IMR-90 (cell line): ENCODE data around the gene AKR1C8. TPM values are rescaled to one million over a fixed set of nuclear protein-coding genes. Genes with fewer than 3 reads are reported as not detected.

Source experiments
- ATAC-seq: fragments of 200-7000 bp; cut with Tn5 transposase; 2 replicates; pipeline ENCODE4 v1.9.1; 2020; ENCODE audit warnings: low read depth, mild to moderate bottlenecking, moderate library complexity
- BruUV-seq: library from RNA; stranded (reverse); fragments of 400-500 nt; replicated peaks from 2 replicates; lab custom pipeline; 2021; lab: Mats Ljungman, UMichigan
- CTCF ChIA-PET: fragments of 300-600 bp; formaldehyde crosslinking; extraction: SDS; loops from one replicate; lab custom pipeline; 2021; ENCODE audit warnings: antibody characterized with exemption; lab: Yijun Ruan, JAX
- POLR2A ChIA-PET: fragments of 300-600 bp; sonication (Branson Sonifier 250); formaldehyde crosslinking; loops from one replicate; lab custom pipeline; 2022; ENCODE audit warnings: antibody characterized with exemption; ENCODE audit not compliant: unreplicated experiment; lab: Charles Lee
- DNase-seq: peaks from one replicate; pipeline ENCODE4 v3.0.0; 2013
- H2AFZ ChIP-seq: replicated peaks from 2 replicates; pipeline ENCODE3; 2013; ENCODE audit warnings: low read length, mild to moderate bottlenecking; ENCODE audit not compliant: poor library complexity
- H2AK5ac ChIP-seq: 2 replicates; pipeline ENCODE4 v1.6.1; 2013; ENCODE audit warnings: low read depth, low read length, inconsistent platforms
- H2AK9ac ChIP-seq: replicated peaks from 2 replicates; pipeline ENCODE3; 2013; ENCODE audit warnings: mild to moderate bottlenecking, low read depth, low read length, moderate library complexity; ENCODE audit not compliant: poor library complexity
- H2BK120ac ChIP-seq: 2 replicates; pipeline ENCODE4 v1.6.1; 2013; ENCODE audit warnings: low read depth, low read length, inconsistent platforms
- H2BK15ac ChIP-seq: 3 replicates; pipeline ENCODE4 v1.6.1; 2013; ENCODE audit warnings: low read depth, low read length, inconsistent platforms
- H2BK20ac ChIP-seq: 2 replicates; pipeline ENCODE4 v1.6.1; 2013; ENCODE audit warnings: low read depth, mild to moderate bottlenecking, inconsistent platforms, low read length, moderate library complexity
- H2BK5ac ChIP-seq: 2 replicates; pipeline ENCODE4 v1.6.1; 2013; ENCODE audit warnings: mild to moderate bottlenecking, low read depth, low read length, inconsistent platforms; ENCODE audit not compliant: poor library complexity, severe bottlenecking
- H3K14ac ChIP-seq: replicated peaks from 2 replicates; pipeline ENCODE4 v1.6.1; 2013; ENCODE audit warnings: low read depth, low read length, inconsistent platforms
- H3K18ac ChIP-seq: 2 replicates; pipeline ENCODE4 v1.6.1; 2013; ENCODE audit warnings: low read depth, low read length, control low read depth
- H3K23ac ChIP-seq: 2 replicates; pipeline ENCODE4 v1.6.1; 2013; ENCODE audit warnings: low read depth, low read length, inconsistent platforms
- H3K27ac ChIP-seq: 2 replicates; pipeline ENCODE4 v1.5.1; 2013; ENCODE audit warnings: mild to moderate bottlenecking, control low read depth, low read length; ENCODE audit not compliant: insufficient read depth
- H3K27me3 ChIP-seq: 2 replicates; pipeline ENCODE4 v1.6.1; 2013; ENCODE audit warnings: low read length; ENCODE audit not compliant: control insufficient read depth, insufficient read depth
- H3K36me3 ChIP-seq: 2 replicates; pipeline ENCODE4 v1.6.1; 2013; ENCODE audit warnings: low read length, mixed read lengths; ENCODE audit not compliant: control insufficient read depth, insufficient read depth
- H3K4ac ChIP-seq: 2 replicates; pipeline ENCODE4 v1.6.1; 2013; ENCODE audit warnings: low read depth, low read length, inconsistent platforms
- H3K4me1 ChIP-seq: 2 replicates; pipeline ENCODE4 v1.6.1; 2013; ENCODE audit warnings: low read length, mixed read lengths; ENCODE audit not compliant: control insufficient read depth, insufficient read depth
- H3K4me2 ChIP-seq: 2 replicates; pipeline ENCODE4 v1.6.1; 2013; ENCODE audit warnings: low read depth, mild to moderate bottlenecking, control low read depth, low read length, moderate library complexity
- H3K4me3 ChIP-seq: 2 replicates; pipeline ENCODE4 v1.5.1; 2013; ENCODE audit warnings: low read depth, mild to moderate bottlenecking, control low read depth, low read length, moderate library complexity; ENCODE audit not compliant: insufficient read depth
- H3K56ac ChIP-seq: 2 replicates; pipeline ENCODE4 v1.6.1; 2013; ENCODE audit warnings: low read length, inconsistent platforms; ENCODE audit not compliant: insufficient read depth; ENCODE audit errors: extremely low read depth
- H3K79me1 ChIP-seq, 2 experiments: 2 replicates each; pipeline ENCODE4 v1.6.1; 2013; ENCODE audit warnings: low read length in 2 of 2, inconsistent platforms in 1 of 2, low read depth in 1 of 2
- H3K9ac ChIP-seq: 2 replicates; pipeline ENCODE4 v1.6.1; 2013; ENCODE audit warnings: low read depth, low read length, control low read depth
- H3K9me1 ChIP-seq: 2 replicates; pipeline ENCODE4 v1.6.1; 2013; ENCODE audit warnings: low read length, inconsistent platforms; ENCODE audit not compliant: insufficient read depth
- H3K9me3 ChIP-seq: 2 replicates; pipeline ENCODE4 v1.6.1; 2013; ENCODE audit warnings: low read length; ENCODE audit not compliant: control insufficient read depth, insufficient read depth
- H4K20me1 ChIP-seq: 2 replicates; pipeline ENCODE4 v1.6.1; 2013; ENCODE audit warnings: low read length, inconsistent platforms; ENCODE audit not compliant: insufficient read depth
- H4K5ac ChIP-seq: 2 replicates; pipeline ENCODE4 v1.6.1; 2013; ENCODE audit warnings: mild to moderate bottlenecking, low read depth, low read length, control low read depth
- H4K8ac ChIP-seq, 2 experiments: 2 replicates each; pipeline ENCODE4 v1.6.1; 2013; ENCODE audit warnings: low read depth in 2 of 2, low read length in 2 of 2, control low read depth in 1 of 2, inconsistent platforms in 1 of 2
- H4K91ac ChIP-seq: 2 replicates; pipeline ENCODE4 v1.6.1; 2013; ENCODE audit warnings: low read depth, low read length, inconsistent platforms; ENCODE audit not compliant: insufficient read depth
- BHLHE40 ChIP-seq: fragments of 150-350 bp; IDR thresholded peaks from 2 replicates; pipeline ENCODE4 v1.6.1; 2016; ENCODE audit warnings: mild to moderate bottlenecking, low read depth, low read length
- CEBPB ChIP-seq: IDR thresholded peaks from 2 replicates; pipeline ENCODE4 v1.6.1; 2012; ENCODE audit warnings: low read depth, low read length, improper control_type of control experiment
- CHD1 ChIP-seq: IDR thresholded peaks from 2 replicates; pipeline ENCODE4 v1.6.1; 2012; ENCODE audit warnings: low read depth, low read length, improper control_type of control experiment
- ELK1 ChIP-seq: fragments of 150-350 bp; IDR thresholded peaks from 2 replicates; pipeline ENCODE4 v1.6.1; 2016; ENCODE audit warnings: low read depth, mild to moderate bottlenecking, low read length, moderate library complexity, borderline replicate concordance
- FOS ChIP-seq: fragments of 150-350 bp; IDR thresholded peaks from 2 replicates; pipeline ENCODE4 v1.6.1; 2016; ENCODE audit warnings: low read depth, low read length
- MAFK ChIP-seq: IDR thresholded peaks from 2 replicates; pipeline ENCODE4 v1.6.1; 2012; ENCODE audit warnings: low read depth, low read length, improper control_type of control experiment
- NFE2L2 ChIP-seq: fragments of 150-350 bp; IDR thresholded peaks from 2 replicates; pipeline ENCODE4 v1.6.1; 2016; ENCODE audit warnings: low read depth, mild to moderate bottlenecking, low read length
- RAD21 ChIP-seq: IDR thresholded peaks from 2 replicates; pipeline ENCODE4 v1.6.1; 2012; ENCODE audit warnings: low read length, improper control_type of control experiment
- WGBS, 2 experiments: methylation state at CpG; one replicate each; pipeline versions ENCODE4 v1.1.5 to v1.1.7; 2013; ENCODE audit warnings: missing lambda C conversion rate in 2 of 2; ENCODE audit not compliant: insufficient read length in 1 of 2; ENCODE audit errors: extremely low coverage in 2 of 2; 5-methylcytosine and 5-hydroxymethylcytosine counted together
- dilution Hi-C: fragments of 300-500 bp; cut with HindIII; formaldehyde crosslinking; loops from one replicate; pipeline ENCODE4 v1.14.3; 2018; ENCODE audit warnings: low sequenced_read_pairs; ENCODE audit not compliant: unreplicated experiment
- in situ Hi-C: fragments of 300-500 bp; cut with MboI; formaldehyde crosslinking; loops from 3 replicates; pipeline ENCODE4 v1.14.3; 2019; ENCODE audit warnings: low sequenced_read_pairs, inconsistent platforms, mixed read lengths
- intact Hi-C: fragments of 100-400 bp; cut with micrococcal nuclease; formaldehyde crosslinking; loops from 2 replicates; pipeline ENCODE4 v1.10.0; 2022
- polyA plus RNA-seq, 3 experiments: library from polyadenylated mRNA; depleted of rRNA; stranded (reverse); fragments of >200 nt; gene quantifications; 2 replicates each; pipeline ENCODE4 v1.2.3, GENCODE V29; 2012; ENCODE audit warnings: low replicate concordance in 1 of 3
- total RNA-seq: library from RNA; depleted of rRNA; stranded (reverse); fragments of >200 nt; gene quantifications from 2 replicates; pipeline ENCODE4 v1.2.3, GENCODE V29; 2012
- TF ChIP-seq, protein P1 (sequence below): conservative IDR thresholded peaks from 2 replicates; pipeline ENCODE4 v1.5.1; 2012; ENCODE audit warnings: mild to moderate bottlenecking, low read depth, low read length, improper control_type of control experiment

The AKR1C8 gene
- total and polyA plus RNA-seq, 2 of the 4 experiments (the other 2 are of a cell fraction), result not detected

GRCh38 chr10:5142199-5142598 is 42.8 kb downstream of the AKR1C8 start:
- no peak overlapping the region for H3K4ac ChIP-seq
- in situ Hi-C loops, result no loop called here
- WGBS, 2 experiments, result no CpG with 5 or more reads among the region's 4 CpGs
- no peak for TF ChIP-seq CHD1
- no peak for TF ChIP-seq ELK1
- TF ChIP-seq, protein P1, sequence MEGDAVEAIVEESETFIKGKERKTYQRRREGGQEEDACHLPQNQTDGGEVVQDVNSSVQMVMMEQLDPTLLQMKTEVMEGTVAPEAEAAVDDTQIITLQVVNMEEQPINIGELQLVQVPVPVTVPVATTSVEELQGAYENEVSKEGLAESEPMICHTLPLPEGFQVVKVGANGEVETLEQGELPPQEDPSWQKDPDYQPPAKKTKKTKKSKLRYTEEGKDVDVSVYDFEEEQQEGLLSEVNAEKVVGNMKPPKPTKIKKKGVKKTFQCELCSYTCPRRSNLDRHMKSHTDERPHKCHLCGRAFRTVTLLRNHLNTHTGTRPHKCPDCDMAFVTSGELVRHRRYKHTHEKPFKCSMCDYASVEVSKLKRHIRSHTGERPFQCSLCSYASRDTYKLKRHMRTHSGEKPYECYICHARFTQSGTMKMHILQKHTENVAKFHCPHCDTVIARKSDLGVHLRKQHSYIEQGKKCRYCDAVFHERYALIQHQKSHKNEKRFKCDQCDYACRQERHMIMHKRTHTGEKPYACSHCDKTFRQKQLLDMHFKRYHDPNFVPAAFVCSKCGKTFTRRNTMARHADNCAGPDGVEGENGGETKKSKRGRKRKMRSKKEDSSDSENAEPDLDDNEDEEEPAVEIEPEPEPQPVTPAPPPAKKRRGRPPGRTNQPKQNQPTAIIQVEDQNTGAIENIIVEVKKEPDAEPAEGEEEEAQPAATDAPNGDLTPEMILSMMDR, result no peak
- TF ChIP-seq BHLHE40, result no peak
- no peak for TF ChIP-seq FOS
- TF ChIP-seq MAFK, result no peak
- no peak for TF ChIP-seq RAD21
- TF ChIP-seq NFE2L2, result no peak
- TF ChIP-seq CEBPB, result no peak
- no peaks in the 10 kb centered on the region for H3K79me1 ChIP-seq
- ChIA-PET CTCF (no interaction called here), POLR2A (no interaction called here)
- no peak overlapping the region for H3K27ac ChIP-seq
- no peak overlapping the region for H3K9ac ChIP-seq
- intact Hi-C loops, result loop anchor here (10.0 kb wide), 1 partner anchor 53 kb away; the partner anchor contains the start of gene AKR1C4
- no peaks in the 10 kb centered on the region for H3K27me3 ChIP-seq
- no peak overlapping the region for H4K5ac ChIP-seq
- no peaks in the 10 kb centered on the region for H3K4me1 ChIP-seq
- DNase-seq, result no peak
- no peak overlapping the region for H2BK5ac ChIP-seq
- H3K9me1 ChIP-seq, result no peaks in the 10 kb centered on the region
- no peak overlapping the region for H3K4me2 ChIP-seq
- dilution Hi-C loops, result no loop called here
- H3K36me3 ChIP-seq, result no peaks in the 10 kb centered on the region
- no peak overlapping the region for H4K8ac ChIP-seq
- no peak overlapping the region for H2BK120ac ChIP-seq
- H3K18ac ChIP-seq, result no peak overlapping the region
- H4K20me1 ChIP-seq, result no peaks in the 10 kb centered on the region
- no peak overlapping the region for H2AFZ ChIP-seq
- H3K4me3 ChIP-seq, result no peak overlapping the region
- no peak overlapping the region for H2AK5ac ChIP-seq
- no peak overlapping the region for H3K14ac ChIP-seq
- no peak overlapping the region for H2BK15ac ChIP-seq
- no peak overlapping the region for H3K23ac ChIP-seq
- no peaks in the 10 kb centered on the region for H3K9me3 ChIP-seq
- H3K56ac ChIP-seq, result no peak overlapping the region
- H2AK9ac ChIP-seq, result no peak overlapping the region
- no TSS peak for BruUV-seq
- ATAC-seq, result no peak
- H4K91ac ChIP-seq, result no peak overlapping the region
- H2BK20ac ChIP-seq, result no peak overlapping the region
